Adrenal gland (tissue), 5 donors: ENCODE results near the gene TRRAP.

Source experiments
- CTCF ChIP-seq, 6 experiments: fragments of 450-650 bp in 4 of 6; fragments of 200-600 bp in 2 of 6; sonication (generic) in 1 of 6; IDR thresholded peaks; 1 replicate in 5 of 6; 2 replicates in 1 of 6; pipeline versions ENCODE4 v1.5.1 to v1.8.0; 2016 to 2021; ENCODE audit warnings: antibody characterized with exemption in 6 of 6, mild to moderate bottlenecking in 2 of 6, moderate library complexity in 1 of 6
- POLR2A ChIP-seq, 2 donors: fragments of 450-650 bp; IDR thresholded peaks; one replicate each; pipeline ENCODE4 v1.6.1; 2017; ENCODE audit warnings: antibody characterized with exemption in 2 of 2, mild to moderate bottlenecking in 2 of 2, moderate library complexity in 1 of 2
- donor health status: DM: no; HTN: no; CAD: no.

- TF ChIP-seq POLR2A (IDR thresholded peaks at IDR 0.05) (no peak), CTCF (IDR thresholded peaks at IDR 0.05) (no peak)
These were observed 127.4 kb downstream of the TRRAP start for GRCh38 chr7:99005776-99006175.
